SK-N-SH treated with all-trans-retinoic acid at 6 μM for 48 hours (cell line): ENCODE data around the gene ZCCHC3.
"Not testable (repeated sequence)": the region's sequence is repeated elsewhere in the genome, so short reads cannot be mapped to it uniquely, and the experiment has no call there.

ENCODE experiments used
- ATAC-seq: fragments of 200-7000 bp; cut with Tn5 transposase; 3 replicates; pipeline ENCODE4 v1.9.1; 2020; ENCODE audit warnings: mild to moderate bottlenecking, moderate library complexity
- ARNTL ChIP-seq: fragments of 450-650 bp; formaldehyde crosslinking; IDR thresholded peaks from 2 replicates; pipeline ENCODE4 v1.5.0; 2020; ENCODE audit warnings: low read depth, mild to moderate bottlenecking, moderate library complexity, borderline replicate concordance
- BACH2 ChIP-seq: fragments of 250-450 bp; sonication (Bioruptor Pico); IDR thresholded peaks from 2 replicates; pipeline ENCODE4 v1.9.0; 2021; ENCODE audit warnings: mild to moderate bottlenecking, borderline replicate concordance
- CSDC2 ChIP-seq: fragments of 250-450 bp; sonication (Bioruptor Pico); IDR thresholded peaks from 2 replicates; pipeline ENCODE4 v1.5.0; 2020; ENCODE audit warnings: mild to moderate bottlenecking, moderate library complexity
- ESRRG ChIP-seq: fragments of 250-450 bp; sonication (Bioruptor Pico); IDR thresholded peaks from 2 replicates; pipeline ENCODE4 v1.6.1; 2021; ENCODE audit warnings: mild to moderate bottlenecking
- GLIS3 ChIP-seq: fragments of 250-450 bp; sonication (Bioruptor Pico); IDR thresholded peaks from 2 replicates; pipeline ENCODE4 v1.5.0; 2020; ENCODE audit warnings: mild to moderate bottlenecking, moderate library complexity
- ISL1 ChIP-seq: fragments of 250-450 bp; sonication (Bioruptor Pico); IDR thresholded peaks from 2 replicates; pipeline ENCODE4 v2.1.2; 2022; ENCODE audit warnings: mild to moderate bottlenecking, moderate library complexity
- OSR1 ChIP-seq: fragments of 250-450 bp; sonication (Bioruptor Pico); IDR thresholded peaks from 2 replicates; pipeline ENCODE4 v1.8.0; 2022; ENCODE audit warnings: moderate library complexity, mild to moderate bottlenecking, inconsistent platforms
- PATZ1 ChIP-seq: fragments of 250-450 bp; sonication (Bioruptor Pico); IDR thresholded peaks from 2 replicates; pipeline ENCODE4 v1.8.0; 2020; ENCODE audit warnings: mild to moderate bottlenecking, moderate library complexity, borderline replicate concordance
- PPARA ChIP-seq: fragments of 250-450 bp; sonication (Bioruptor Pico); IDR thresholded peaks from 2 replicates; pipeline ENCODE4 v1.5.0; 2020; ENCODE audit warnings: mild to moderate bottlenecking, borderline replicate concordance
- RARB ChIP-seq: fragments of 250-450 bp; sonication (Bioruptor Pico); IDR thresholded peaks from 2 replicates; pipeline ENCODE4 v1.8.0; 2021; ENCODE audit warnings: mild to moderate bottlenecking, moderate library complexity
- TCF4 ChIP-seq: fragments of 250-450 bp; sonication (Bioruptor Pico); IDR thresholded peaks from 2 replicates; pipeline ENCODE4 v1.8.0; 2021; ENCODE audit warnings: mild to moderate bottlenecking, moderate library complexity, borderline replicate concordance
- TOX ChIP-seq: fragments of 250-450 bp; sonication (Bioruptor Pico); IDR thresholded peaks from 2 replicates; pipeline ENCODE4 v1.8.0; 2021; ENCODE audit warnings: mild to moderate bottlenecking, moderate library complexity, borderline replicate concordance
- ZC3H10 ChIP-seq: fragments of 250-450 bp; sonication (Bioruptor Pico); IDR thresholded peaks from 2 replicates; pipeline ENCODE4 v1.5.1; 2021; ENCODE audit warnings: mild to moderate bottlenecking, moderate library complexity
- ZFP3 ChIP-seq: fragments of 250-450 bp; sonication (Bioruptor Pico); IDR thresholded peaks from 2 replicates; pipeline ENCODE4 v1.5.0; 2020; ENCODE audit warnings: mild to moderate bottlenecking, moderate library complexity
- ZFP30 ChIP-seq: fragments of 450-650 bp; formaldehyde crosslinking; IDR thresholded peaks from 2 replicates; pipeline ENCODE4 v1.5.0; 2022; ENCODE audit warnings: mild to moderate bottlenecking, moderate library complexity
- ZNF565 ChIP-seq: fragments of 450-650 bp; formaldehyde crosslinking; conservative IDR thresholded peaks from 2 replicates; pipeline ENCODE4 v1.5.0; 2020; ENCODE audit warnings: low read depth, mild to moderate bottlenecking, moderate library complexity
- ZNF70 ChIP-seq: fragments of 450-650 bp; formaldehyde crosslinking; IDR thresholded peaks from 2 replicates; pipeline ENCODE4 v1.5.0; 2020; ENCODE audit warnings: mild to moderate bottlenecking, moderate library complexity
- ZNF8 ChIP-seq: fragments of 450-650 bp; formaldehyde crosslinking; IDR thresholded peaks from 2 replicates; pipeline ENCODE4 v1.5.0; 2020; ENCODE audit warnings: mild to moderate bottlenecking, moderate library complexity
- TF ChIP-seq, protein P1 (sequence below): fragments of 250-450 bp; sonication (Bioruptor Pico); IDR thresholded peaks from 2 replicates; pipeline ENCODE4 v1.8.0; 2021; ENCODE audit warnings: low read depth, mild to moderate bottlenecking, moderate library complexity, borderline replicate concordance
- TF ChIP-seq, protein P2 (sequence below): fragments of 250-450 bp; sonication (Bioruptor Pico); IDR thresholded peaks from 2 replicates; pipeline ENCODE4 v1.5.1; 2020; ENCODE audit warnings: low read depth, mild to moderate bottlenecking, moderate library complexity
- TF ChIP-seq, protein P3 (sequence below): fragments of 250-450 bp; sonication (Bioruptor Pico); IDR thresholded peaks from 2 replicates; pipeline ENCODE4 v1.5.1; 2021; ENCODE audit warnings: mild to moderate bottlenecking, moderate library complexity

The ZCCHC3 gene

GRCh38 chr20:297098-297924 is at the start of gene ZCCHC3:
ZCCHC3 (plus strand) TSS chr20:297570; CDS start chr20:297587, 17 bp downstream.
- peak; percentile 98 for ATAC-seq
- TF ChIP-seq, protein P1, sequence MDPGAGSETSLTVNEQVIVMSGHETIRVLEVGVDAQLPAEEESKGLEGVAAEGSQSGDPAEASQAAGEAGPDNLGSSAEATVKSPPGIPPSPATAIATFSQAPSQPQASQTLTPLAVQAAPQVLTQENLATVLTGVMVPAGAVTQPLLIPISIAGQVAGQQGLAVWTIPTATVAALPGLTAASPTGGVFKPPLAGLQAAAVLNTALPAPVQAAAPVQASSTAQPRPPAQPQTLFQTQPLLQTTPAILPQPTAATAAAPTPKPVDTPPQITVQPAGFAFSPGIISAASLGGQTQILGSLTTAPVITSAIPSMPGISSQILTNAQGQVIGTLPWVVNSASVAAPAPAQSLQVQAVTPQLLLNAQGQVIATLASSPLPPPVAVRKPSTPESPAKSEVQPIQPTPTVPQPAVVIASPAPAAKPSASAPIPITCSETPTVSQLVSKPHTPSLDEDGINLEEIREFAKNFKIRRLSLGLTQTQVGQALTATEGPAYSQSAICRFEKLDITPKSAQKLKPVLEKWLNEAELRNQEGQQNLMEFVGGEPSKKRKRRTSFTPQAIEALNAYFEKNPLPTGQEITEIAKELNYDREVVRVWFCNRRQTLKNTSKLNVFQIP, result no peak
- no peak for TF ChIP-seq PPARA (CRISPR knock-in tag)
- no peak for TF ChIP-seq ZC3H10 (CRISPR knock-in tag)
- TF ChIP-seq, protein P2, sequence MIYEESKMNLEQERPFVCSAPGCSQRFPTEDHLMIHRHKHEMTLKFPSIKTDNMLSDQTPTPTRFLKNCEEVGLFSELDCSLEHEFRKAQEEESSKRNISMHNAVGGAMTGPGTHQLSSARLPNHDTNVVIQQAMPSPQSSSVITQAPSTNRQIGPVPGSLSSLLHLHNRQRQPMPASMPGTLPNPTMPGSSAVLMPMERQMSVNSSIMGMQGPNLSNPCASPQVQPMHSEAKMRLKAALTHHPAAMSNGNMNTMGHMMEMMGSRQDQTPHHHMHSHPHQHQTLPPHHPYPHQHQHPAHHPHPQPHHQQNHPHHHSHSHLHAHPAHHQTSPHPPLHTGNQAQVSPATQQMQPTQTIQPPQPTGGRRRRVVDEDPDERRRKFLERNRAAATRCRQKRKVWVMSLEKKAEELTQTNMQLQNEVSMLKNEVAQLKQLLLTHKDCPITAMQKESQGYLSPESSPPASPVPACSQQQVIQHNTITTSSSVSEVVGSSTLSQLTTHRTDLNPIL (CRISPR knock-in tag), result no peak
- TF ChIP-seq PATZ1 (CRISPR knock-in tag), result no peak

DNA sequence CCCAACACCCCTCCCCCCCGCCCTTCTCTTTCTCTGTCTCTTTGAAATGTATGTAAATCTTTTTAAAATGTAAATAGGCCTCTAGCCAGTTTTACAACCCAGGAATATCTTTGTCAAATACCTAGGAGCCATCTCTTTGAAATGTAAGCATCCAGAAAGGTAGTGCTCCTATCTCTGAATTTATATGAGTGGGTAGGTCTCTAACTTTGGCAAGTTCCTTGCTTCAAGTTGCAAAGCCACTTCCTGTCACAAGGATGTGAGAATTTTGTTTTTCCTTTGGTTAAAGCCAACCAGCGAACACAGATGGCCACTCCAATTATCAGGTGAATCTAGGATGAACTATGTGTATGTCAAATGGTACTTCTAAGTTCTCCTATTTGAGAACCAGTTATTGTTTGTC is 46.0 kb upstream of the ZCCHC3 start:
- TF ChIP-seq ESRRG (no peak), ZNF8 (CRISPR knock-in tag) (no peak), ZNF70 (CRISPR knock-in tag) (no peak), BACH2 (CRISPR knock-in tag) (no peak), ZC3H10 (CRISPR knock-in tag) (no peak), ZFP3 (no peak), CSDC2 (CRISPR knock-in tag) (no peak), PPARA (CRISPR knock-in tag) (no peak), ZNF565 (CRISPR knock-in tag) (no peak), ISL1 (CRISPR knock-in tag) (no peak), RARB (CRISPR knock-in tag) (no peak), OSR1 (no peak), TOX (CRISPR knock-in tag) (no peak), TCF4 (CRISPR knock-in tag) (no peak), GLIS3 (CRISPR knock-in tag) (no peak), ARNTL (no peak), PATZ1 (CRISPR knock-in tag) (no peak)
- TF ChIP-seq, protein P2 (CRISPR knock-in tag), result no peak
- TF ChIP-seq, protein P3, sequence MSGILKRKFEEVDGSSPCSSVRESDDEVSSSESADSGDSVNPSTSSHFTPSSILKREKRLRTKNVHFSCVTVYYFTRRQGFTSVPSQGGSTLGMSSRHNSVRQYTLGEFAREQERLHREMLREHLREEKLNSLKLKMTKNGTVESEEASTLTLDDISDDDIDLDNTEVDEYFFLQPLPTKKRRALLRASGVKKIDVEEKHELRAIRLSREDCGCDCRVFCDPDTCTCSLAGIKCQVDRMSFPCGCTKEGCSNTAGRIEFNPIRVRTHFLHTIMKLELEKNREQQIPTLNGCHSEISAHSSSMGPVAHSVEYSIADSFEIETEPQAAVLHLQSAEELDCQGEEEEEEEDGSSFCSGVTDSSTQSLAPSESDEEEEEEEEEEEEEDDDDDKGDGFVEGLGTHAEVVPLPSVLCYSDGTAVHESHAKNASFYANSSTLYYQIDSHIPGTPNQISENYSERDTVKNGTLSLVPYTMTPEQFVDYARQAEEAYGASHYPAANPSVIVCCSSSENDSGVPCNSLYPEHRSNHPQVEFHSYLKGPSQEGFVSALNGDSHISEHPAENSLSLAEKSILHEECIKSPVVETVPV, result no peak
- ATAC-seq, result no peak

- TF ChIP-seq CSDC2 (CRISPR knock-in tag) (no peak), ARNTL (no peak), PATZ1 (CRISPR knock-in tag) (no peak), ZFP30 (CRISPR knock-in tag) (no peak)
- no peak for ATAC-seq
Observed at GRCh38 chr20:252801-253200, 44.6 kb upstream of the ZCCHC3 start.

GRCh38 chr20:253447-253846 is 43.9 kb upstream of the ZCCHC3 start:
- ATAC-seq, result not testable (repeated sequence)
